ENCODE measurements around the gene SFR1. TPM values are rescaled to one million over a fixed set of nuclear protein-coding genes. Genes with fewer than 3 reads are reported as not detected.

Gene SFR1
- total and polyA plus RNA-seq, 8 donors: 9.2 to 11.3 (median 10.1) TPM

Other genes starting within 250 kb of the SFR1 start
- 10 to 100 TPM; 44.8 to 62.8 TPM for gene STN1, start 204.0 kb upstream of the SFR1 start, total RNA-seq
- gene STN1, start 204.0 kb upstream of the SFR1 start, polyA plus RNA-seq (ENCODE audit: insufficient read length in 6 of 6): 10 to 100 TPM; 26.3 to 30.1 (median 29.1) TPM
- 10 to 100 TPM; 52.1 to 52.9 TPM for gene SLK, start 155.0 kb upstream of the SFR1 start, total RNA-seq
- gene SLK, start 155.0 kb upstream of the SFR1 start, polyA plus RNA-seq (ENCODE audit: insufficient read length in 6 of 6): 10 to 100 TPM; 59.0 to 68.1 (median 65.8) TPM
- 10 to 100 TPM in 1 of 2 donors, 1 to 10 TPM in 1; 2.1 to 43.4 TPM for gene COL17A1, start 36.3 kb upstream of the SFR1 start, total RNA-seq
- gene COL17A1, start 36.3 kb upstream of the SFR1 start, polyA plus RNA-seq (ENCODE audit: insufficient read length in 6 of 6): under 1 TPM; 0.32 to 0.94 (median 0.62) TPM
- gene CFAP43, start 110.2 kb downstream of the SFR1 start, total RNA-seq: 1 to 10 TPM in 1 of 2 donors, under 1 TPM in 1; 0.70 to 7.4 TPM
- 10 to 100 TPM in 4 of 6 donors, 1 to 10 TPM in 2; 6.9 to 24.5 (median 17.0) TPM for gene CFAP43, start 110.2 kb downstream of the SFR1 start, polyA plus RNA-seq (ENCODE audit: insufficient read length in 6 of 6)
- 100 to 1,000 TPM; 106 to 157 TPM for gene GSTO1, start 132.7 kb downstream of the SFR1 start, total RNA-seq
- 10 to 100 TPM; 83.1 to 95.8 (median 86.0) TPM for gene GSTO1, start 132.7 kb downstream of the SFR1 start, polyA plus RNA-seq (ENCODE audit: insufficient read length in 6 of 6)
- gene GSTO2, start 147.0 kb downstream of the SFR1 start, total RNA-seq: 10 to 100 TPM in 1 of 2 donors, 1 to 10 TPM in 1; 9.5 to 13.4 TPM
- gene GSTO2, start 147.0 kb downstream of the SFR1 start, polyA plus RNA-seq (ENCODE audit: insufficient read length in 6 of 6): 10 to 100 TPM; 27.5 to 33.6 (median 31.4) TPM
- 10 to 100 TPM; 27.7 to 29.2 TPM for gene ITPRIP, start 216.3 kb downstream of the SFR1 start, total RNA-seq
- gene ITPRIP, start 216.3 kb downstream of the SFR1 start, polyA plus RNA-seq (ENCODE audit: insufficient read length in 6 of 6): 10 to 100 TPM; 16.6 to 19.7 (median 17.8) TPM
- under 1 TPM; 0.29 to 0.79 TPM for gene CFAP58, start 231.7 kb downstream of the SFR1 start, total RNA-seq
- 1 to 10 TPM; 1.2 to 2.2 (median 1.8) TPM for gene CFAP58, start 231.7 kb downstream of the SFR1 start, polyA plus RNA-seq (ENCODE audit: insufficient read length in 6 of 6)

Data from left lung (tissue), 8 donors.